GM18519 (cell line): Measurements from ENCODE around the gene FHIT.
"Not testable (repeated sequence)": the region's sequence is repeated elsewhere in the genome, so short reads cannot be mapped to it uniquely, and the experiment has no call there.

Experiments
- ATAC-seq: cut with Tn5 transposase; IDR thresholded peaks from one replicate; pipeline ENCODE4 v1.9.1; 2021; ENCODE audit warnings: mild to moderate bottlenecking, moderate library complexity; ENCODE audit not compliant: unreplicated experiment, low FRiP score

FHIT gene

DNA sequence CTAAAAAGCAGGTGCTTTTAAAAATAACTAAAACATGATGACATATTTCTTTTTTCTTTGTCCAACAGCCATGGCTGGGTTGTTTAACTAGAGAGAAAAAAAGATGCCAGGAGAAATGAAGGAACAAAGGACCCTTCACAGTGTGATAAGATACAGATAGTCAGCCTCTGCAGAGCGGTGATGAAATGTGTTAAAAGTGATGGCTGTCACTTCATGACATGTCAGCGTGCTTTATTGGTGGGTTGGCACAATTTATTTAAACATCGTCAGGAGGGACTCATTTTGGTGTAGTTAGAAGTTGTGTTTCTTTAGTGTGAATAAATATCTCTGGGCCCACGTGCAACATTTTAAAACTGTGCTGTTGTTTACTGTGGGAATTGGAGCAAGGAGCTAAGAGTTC lies 1314.1 kb downstream of the FHIT start:
- ATAC-seq = no peak

DNA sequence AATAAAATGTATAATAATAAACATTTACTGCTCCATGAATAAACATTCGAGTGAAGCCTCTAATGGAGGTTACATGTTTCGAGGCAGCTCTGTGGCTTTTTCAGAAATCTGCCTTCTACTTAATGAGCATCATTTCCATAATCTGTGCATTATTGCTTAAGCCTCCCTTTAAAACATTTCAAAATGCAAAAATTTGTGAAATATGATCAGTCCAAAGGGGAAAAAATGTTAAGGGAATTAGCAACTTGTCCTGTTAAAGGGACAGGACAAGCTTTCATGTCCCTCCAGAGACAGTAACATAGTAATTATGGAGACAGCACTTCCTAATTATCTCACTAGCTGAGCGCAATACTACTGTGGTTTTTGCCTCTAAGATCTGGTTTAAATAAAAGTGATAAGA lies 1314.8 kb downstream of the FHIT start:
- no peak for ATAC-seq

DNA sequence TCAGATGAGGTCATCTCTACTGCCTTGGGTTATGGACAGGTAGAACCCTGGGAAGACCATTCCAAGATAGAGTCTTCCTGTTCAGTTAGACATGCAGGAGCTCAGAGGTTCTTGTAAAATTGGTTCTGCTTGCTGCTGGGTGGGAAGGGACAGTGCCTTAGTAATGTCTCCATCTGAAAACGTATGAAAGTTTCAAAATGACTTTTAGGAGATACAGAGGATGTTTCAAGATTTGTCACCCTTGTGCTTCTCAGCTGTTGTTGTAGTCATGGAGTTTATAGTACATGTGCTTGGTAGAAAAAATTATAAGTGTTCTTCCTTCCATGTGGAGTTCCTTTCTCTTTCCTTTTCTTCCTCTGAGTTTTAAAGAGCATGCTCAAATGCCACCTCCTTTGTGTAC lies 1316.2 kb downstream of the FHIT start:
- ATAC-seq = peak; percentile 100

DNA sequence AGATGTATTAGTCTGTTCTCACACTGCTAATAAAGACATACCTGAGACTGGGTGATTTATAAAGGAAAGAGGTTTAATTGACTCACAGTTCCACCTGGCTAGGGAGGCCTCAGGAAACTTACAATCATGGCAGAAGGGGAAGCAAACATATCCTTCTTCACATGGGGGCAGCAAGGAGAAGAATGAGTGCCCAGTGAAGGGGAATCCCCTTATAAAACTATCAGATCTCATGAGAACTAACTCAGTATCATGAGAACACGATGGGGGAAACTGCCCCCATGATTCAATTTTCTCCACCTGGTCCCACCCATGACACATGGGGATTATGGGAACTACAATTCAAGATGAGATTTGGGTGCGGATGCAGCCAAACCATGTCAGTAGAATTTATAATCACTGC lies 1316.7 kb downstream of the FHIT start:
- ATAC-seq = not testable (repeated sequence)

DNA sequence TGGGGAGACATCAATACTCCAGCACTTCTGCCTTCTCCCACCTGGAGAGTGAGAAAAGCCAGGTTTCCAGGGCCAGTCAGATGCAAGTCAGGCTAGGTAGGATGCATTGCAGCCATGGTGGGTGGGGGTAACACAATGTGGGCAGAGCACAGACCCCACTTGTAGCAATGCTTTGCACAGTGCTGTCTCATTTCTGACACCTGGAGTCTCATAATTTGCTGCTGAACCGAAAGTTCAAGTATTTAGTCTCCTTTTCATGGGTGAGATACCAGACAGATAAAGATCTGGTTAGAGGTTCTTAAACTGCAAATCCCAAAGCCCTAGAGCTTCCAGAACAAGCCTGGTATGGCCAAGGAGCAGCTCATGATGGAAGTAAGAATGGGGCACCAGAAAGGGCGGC lies 1321.1 kb downstream of the FHIT start:
- no peak for ATAC-seq

DNA sequence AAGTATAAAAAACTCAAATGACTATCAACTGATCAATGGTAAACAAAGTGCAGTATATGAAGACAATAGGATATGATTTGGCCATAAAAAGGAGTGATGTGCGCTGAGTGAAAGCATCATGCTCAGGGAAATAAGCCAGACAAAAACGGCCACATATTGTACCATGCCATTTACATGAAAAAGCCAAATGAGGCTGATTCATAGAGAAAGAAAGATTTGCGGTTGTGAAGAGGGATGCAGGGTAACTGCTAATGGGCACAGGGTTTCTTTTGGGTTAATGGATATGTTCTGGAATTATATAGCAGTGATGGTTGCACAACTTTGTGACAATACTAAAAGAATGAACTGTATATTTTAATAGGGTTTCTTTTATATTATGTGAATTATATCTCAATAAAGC lies 1324.2 kb downstream of the FHIT start:
- no peak for ATAC-seq

DNA sequence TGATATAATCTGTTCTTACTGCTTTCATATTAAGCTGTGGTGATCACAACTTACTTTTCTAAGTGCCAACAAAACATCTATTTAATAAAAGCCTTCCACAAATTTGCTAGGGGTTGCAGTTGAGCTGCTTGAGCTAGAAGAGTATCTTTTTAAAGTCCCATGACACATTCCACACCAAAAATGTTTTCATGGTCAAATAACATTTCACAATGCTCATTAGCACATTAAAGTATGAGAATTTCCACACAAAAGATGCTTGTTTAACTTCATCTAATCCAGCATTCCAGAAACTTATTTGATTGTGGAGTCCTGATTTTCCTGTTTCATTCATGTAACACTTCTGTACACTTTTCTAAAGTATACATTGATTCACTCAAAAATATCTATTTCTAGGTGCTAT lies 1325.3 kb downstream of the FHIT start:
- ATAC-seq = no peak

DNA sequence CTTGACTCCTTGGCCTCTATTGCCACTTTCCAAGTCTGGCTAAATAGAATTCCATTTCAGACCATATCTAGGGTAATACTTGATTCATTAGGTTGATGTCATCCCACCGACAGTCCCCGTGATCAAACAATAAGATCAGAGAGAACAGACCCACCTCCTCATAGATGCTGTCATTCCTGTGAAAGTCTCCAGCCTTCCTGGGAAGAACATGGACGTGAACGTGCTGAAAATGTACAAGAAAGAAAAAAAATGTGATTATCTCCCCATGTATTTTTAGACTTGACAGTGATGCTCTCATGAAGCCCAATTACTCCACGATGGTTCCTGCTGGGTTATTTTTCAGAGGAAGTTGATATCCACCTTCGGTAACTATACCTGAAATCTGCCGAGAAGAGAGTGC lies 1329.1 kb downstream of the FHIT start:
- ATAC-seq = no peak

DNA sequence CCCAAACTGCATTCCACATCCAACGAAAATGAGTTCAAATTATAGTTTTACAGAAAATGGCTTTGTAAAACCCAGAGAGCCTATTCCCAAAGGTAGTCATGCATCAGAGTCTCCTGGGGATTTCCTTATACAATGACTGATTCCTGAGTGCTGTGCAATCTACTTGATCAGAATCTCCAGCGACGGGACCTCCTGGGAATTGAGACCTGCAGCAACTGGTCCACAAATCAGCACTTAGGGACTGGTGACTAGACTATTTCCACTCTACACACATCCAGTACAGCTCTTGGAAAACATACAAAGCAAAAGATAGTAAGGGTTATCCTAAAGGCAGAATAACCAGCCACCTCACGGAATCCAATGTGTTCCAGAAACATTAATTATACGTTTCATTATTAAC lies 1330.4 kb downstream of the FHIT start:
- no peak for ATAC-seq

DNA sequence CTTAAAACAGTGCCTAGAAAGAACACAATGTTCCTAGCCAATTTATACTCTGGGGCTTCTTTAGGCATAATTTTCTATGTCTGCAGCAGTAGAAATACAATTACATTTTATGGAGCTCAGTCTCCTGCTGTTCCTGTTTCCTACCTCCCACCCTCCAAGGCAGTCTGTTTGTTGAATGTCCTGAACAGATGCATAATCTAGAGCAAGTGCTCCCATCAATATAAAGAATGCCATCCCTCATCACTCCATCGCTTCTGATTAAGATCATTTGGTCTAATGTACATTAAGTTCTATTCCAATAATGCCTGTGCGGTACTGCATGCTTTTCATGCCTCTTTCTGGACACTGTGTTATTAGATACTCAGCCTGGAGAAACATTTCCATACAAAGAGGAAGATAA lies 1331.7 kb downstream of the FHIT start:
- ATAC-seq = no peak

DNA sequence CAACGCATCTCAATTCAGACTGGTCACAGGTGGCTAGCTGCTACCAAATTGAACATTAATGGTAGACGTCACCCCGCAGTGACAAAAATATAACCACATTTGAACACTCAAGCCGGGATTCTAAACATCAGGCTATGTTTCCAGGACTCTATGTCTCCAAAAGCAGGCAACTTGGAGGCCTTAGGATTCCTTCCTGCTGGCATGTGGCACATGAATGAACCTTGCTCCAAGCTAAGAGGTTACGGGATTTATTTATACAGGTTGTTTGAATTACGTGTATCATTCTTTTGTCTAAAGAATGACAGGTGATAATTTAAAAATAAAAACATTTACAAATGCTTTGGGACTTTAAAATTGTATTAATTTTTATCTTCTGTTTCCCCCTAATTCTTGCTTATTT lies 1337.0 kb downstream of the FHIT start:
- ATAC-seq = no peak

DNA sequence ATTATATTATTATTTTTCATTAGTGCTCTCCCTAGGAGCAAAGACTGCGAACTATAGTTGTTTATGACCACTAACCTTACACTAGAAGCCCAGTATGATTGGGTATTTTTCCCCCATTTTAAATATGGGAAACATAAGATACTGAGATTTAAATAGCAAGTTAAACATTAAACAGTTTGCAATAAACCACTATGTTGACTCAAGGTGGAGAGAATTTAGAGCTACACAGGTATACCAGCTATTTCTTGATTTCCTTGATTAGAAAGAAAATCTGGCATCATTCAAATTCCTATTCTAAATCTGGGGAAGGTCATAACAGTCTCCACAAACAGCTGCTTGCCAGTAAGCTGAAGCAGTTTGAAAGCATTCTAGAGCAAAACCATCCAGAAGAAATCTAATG lies 1337.6 kb downstream of the FHIT start:
- no peak for ATAC-seq

DNA sequence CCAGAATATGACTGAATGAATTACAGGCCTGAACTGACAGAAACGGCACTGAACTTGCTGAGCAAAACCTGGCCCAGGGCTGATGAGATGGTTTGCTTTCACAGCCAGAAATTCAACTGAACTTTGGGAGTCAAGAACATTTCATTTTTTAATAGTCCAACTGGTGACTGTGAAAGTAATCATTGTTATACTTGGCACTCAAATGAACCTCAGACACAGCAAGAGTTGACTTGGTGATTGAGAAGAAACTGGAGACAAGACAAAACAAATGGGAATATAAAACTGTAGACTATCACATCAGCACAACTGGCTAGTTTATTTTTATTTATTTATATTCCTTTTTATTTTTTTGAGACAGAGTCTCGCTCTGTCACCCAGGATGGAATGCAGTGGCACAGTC lies 1342.6 kb downstream of the FHIT start:
- ATAC-seq = no peak

DNA sequence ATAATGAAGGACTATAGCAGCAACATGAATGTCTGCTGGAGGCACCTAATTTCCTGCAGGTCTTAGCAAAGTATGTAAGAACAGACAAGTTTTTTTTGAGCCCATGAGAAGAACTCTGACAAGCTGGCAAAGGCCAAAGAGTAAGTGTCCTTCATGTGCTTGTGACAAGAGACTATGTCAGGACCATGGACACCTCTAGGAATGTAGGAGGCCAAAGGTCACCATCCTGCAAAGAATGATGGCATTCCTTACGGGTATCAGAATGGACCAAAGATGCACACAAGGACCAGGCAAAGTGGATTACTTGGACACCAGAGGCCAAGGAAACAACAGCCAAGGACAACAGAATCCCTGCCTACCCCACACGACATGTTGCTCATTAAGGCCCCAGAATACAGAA lies 1343.0 kb downstream of the FHIT start:
- ATAC-seq = no peak

DNA sequence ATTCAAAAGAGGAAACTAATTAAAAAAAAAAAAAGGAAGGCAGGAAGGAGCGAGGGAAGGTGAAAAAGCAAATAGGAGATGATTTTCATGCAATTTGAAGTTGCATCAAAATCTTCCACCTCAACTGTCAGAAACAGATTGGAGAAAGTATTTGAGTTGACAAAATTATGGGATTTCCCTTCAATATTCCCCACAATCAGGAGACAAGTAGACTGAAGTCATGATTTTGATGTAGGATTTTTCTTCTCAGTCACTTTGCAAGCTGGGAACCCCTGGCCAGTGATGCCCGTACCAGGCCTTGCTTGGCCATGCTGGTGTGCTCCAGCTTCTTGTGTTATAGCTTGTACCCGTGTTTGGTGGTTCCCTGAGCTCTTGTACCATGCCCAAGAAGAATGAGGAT lies 1347.0 kb downstream of the FHIT start:
- no peak for ATAC-seq

DNA sequence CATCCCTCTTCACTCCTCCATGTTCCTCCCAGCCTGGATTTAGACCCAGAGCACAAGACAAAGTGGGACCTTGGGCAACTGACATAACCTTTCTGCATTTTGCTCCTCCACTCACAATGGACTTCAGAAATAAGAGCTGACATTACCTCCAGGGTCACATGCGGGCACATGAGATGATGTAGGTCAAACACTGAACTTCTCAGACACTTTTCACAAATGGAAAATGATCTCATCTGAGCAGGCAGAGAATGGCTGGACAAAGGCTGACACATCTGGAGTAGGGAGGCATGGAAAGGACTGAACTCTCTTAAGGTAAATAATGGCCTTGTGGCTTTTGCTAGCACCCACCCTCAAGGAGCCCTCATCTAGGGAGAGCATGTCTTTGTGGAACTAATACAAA lies 1352.2 kb downstream of the FHIT start:
- ATAC-seq = no peak

DNA sequence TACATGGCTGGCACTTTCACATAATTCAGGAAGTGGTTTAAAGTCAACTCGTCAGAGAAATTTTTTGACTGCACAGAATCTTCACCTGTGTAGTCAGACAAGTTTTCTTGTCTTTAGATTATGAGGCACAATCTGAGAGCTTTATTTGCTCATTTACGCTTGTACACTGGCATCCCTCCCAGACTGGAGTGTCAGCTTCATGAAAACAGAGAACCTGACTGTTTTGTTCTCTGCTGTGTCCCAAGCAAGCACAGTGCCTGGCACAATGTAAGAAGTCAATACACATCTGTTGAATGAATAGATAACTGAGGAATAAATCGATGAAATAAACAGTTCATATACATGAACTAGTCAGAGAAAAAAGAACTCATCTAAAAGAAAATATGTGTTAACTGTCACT lies 1355.3 kb downstream of the FHIT start:
- no peak for ATAC-seq

DNA sequence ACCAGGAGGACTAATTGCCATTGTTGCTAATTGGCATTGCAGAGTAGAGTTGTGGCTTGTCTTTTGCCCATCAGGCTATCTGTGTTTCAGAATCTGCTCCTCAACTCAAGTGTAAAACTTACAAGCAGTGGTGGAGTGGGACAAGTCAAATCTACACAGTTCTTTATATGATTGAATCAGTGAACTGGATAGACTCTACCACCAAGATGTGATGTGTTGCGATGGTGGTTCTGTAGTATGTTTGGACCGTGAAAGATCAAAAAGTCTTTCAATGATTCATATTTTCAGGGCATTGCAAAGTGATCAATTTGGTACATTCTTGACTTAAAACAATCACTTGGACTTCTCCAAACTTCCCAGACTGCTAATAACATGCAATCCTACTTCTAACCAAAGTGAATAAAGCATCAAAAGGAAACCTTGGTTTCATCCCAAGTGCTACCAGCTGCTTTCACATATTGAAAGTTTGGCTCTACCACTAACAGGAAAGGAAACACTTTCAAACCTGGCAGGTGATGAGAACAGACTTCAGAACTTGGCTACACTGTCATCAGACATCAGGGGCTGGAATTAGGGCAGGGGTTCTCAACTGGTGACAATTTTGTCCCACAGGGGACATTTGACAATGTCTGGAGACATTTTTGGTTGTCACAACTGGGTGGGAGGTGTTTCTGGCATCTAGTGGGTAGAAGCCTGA lies 1356.7 kb downstream of the FHIT start:
- ATAC-seq = no peak

DNA sequence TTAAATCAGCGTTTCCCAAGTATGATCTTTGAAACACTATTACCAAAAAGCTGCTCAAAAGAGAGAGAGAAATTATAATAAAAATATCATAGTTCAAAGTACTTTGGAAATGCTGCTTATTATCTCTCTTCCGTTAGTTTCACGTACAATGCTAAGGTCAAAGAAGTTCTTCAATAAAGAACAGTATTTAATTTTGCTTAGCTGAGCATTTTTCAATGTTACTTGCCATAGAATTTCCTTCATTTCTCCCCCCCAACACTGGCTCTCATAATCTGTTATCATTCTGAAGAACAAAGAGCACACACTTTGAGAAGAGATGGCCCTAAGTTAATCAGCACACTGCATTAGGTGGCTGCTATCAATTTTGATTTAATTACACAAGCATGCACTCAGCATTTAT lies 1360.6 kb downstream of the FHIT start:
- ATAC-seq = no peak

DNA sequence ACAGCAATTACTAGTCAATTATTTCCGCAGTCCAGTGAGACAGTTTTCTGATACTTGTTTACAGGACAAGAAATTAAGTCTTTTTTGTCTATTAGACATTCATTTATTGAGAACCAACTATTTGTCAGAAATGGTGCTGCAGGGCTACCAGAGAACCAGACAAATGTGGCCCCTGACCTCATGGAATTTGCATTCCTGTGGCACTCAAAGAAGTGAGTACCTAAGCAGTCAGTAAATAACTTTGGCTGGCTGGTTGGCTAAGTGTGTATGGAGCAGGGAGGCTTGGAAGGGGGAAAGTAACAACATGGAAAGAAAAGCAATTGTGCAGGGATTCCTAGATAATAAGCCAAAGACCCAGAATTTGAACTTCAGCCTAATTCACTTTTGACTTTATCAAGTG lies 1364.5 kb downstream of the FHIT start:
- ATAC-seq = no peak

DNA sequence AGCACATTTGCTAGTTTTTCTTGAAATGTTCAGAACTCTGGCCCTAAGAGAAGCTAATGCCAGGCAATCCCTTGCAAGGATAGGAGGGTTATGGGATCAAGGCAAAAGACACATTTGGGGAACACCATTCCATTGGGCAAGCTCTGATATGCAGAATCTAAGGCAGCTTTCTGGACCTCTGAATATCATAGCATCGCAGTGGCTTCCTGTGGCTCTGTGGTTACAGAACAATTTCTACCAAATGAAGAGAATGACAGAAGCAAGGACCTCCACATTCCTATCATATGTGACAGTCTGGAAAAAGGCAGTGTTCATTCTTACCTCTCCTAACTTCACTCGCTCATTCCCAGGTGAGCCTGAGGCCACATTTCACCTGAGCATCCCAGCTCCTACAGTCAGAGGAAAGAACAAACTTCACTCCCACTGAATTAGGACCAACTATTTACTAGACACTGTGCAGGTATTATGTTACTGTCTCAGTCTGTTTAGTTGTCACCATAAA lies 1365.3 kb downstream of the FHIT start:
- ATAC-seq = no peak

DNA sequence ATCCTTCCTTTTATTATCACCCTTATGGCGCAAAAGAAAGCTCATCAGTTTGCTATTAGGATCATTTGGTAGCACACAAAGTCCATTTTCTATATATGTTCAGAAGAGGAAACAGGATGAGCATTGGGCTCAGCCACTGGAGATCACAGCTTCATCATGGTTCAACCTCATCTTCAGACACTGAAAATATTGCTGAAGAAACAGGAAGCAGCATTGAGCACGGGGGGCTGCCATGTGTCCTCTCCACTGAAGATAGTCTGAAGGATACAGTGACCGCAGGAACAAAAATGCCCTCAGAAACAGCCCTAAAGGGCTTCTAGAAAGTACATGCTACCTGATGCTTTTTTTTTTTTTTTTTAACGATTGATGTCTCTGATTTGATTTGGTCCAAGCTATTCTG lies 1366.2 kb downstream of the FHIT start:
- ATAC-seq = no peak

DNA sequence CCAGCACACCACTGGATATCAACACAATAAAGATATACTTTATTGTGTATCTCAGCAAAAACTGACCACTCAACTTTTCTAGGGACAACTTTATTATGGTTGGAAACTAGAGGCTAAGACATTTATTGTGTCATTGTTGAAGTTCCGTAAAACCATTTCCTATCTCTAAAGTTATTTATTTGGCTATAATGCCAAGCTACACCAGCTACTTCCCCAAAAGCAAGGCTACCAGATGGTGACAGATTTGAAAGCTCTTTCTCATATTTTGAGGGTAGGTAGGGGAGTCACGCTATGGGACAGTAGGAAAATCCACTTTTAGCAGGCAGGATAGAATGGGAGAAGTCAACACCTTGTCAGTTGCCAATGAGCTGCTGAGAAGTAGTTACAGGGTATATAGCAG lies 1366.8 kb downstream of the FHIT start:
- no peak for ATAC-seq
